GM10248 (cell line): ENCODE measurements around the gene MAN1A2.

Experiments used
- CTCF ChIA-PET: fragments of 300-600 bp; sonication (Branson Sonifier 250); formaldehyde crosslinking; extraction: SDS; loops from one replicate; lab custom pipeline; 2021; ENCODE audit warnings: antibody characterized with exemption; lab: Yijun Ruan, JAX
- POLR2A ChIA-PET: fragments of 350-650 bp; sonication (Branson Sonifier 250); formaldehyde crosslinking; extraction: SDS; loops from one replicate; lab custom pipeline; 2020; ENCODE audit warnings: antibody characterized with exemption; lab: Yijun Ruan, JAX
- DNase-seq: peaks from one replicate; pipeline ENCODE4 v3.0.0; 2012; ENCODE audit errors: extremely low spot score
- TF ChIP-seq, protein P1 (sequence below): IDR thresholded peaks from 2 replicates; pipeline ENCODE4 v1.5.1; 2012; ENCODE audit warnings: mild to moderate bottlenecking, low read depth; ENCODE audit errors: extremely low read depth, missing control alignments, control extremely low read depth

Gene MAN1A2

DNA sequence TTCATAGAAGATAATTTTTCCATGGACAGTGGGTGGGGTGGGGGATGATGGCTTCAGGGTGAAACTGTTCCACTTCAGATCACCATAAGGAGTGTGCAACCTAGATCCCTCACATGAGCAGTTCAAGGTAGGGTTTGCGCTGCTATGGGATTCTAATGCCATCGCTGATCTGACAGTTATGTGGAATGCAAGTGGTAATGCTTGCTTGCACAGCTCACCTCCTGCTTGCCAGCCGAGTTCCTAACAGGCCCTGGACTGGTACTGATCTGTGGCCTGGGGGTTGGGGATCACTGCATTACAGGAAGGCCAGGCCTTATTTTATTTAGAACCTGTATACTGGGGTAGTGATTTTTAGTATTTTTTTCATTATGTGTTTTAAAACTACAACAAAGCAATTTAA, 22.0 kb downstream of the MAN1A2 start:
- ChIA-PET CTCF (no interaction called here), POLR2A (no interaction called here)
- DNase-seq = no peak
- TF ChIP-seq, protein P1, sequence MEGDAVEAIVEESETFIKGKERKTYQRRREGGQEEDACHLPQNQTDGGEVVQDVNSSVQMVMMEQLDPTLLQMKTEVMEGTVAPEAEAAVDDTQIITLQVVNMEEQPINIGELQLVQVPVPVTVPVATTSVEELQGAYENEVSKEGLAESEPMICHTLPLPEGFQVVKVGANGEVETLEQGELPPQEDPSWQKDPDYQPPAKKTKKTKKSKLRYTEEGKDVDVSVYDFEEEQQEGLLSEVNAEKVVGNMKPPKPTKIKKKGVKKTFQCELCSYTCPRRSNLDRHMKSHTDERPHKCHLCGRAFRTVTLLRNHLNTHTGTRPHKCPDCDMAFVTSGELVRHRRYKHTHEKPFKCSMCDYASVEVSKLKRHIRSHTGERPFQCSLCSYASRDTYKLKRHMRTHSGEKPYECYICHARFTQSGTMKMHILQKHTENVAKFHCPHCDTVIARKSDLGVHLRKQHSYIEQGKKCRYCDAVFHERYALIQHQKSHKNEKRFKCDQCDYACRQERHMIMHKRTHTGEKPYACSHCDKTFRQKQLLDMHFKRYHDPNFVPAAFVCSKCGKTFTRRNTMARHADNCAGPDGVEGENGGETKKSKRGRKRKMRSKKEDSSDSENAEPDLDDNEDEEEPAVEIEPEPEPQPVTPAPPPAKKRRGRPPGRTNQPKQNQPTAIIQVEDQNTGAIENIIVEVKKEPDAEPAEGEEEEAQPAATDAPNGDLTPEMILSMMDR = no peak

DNA sequence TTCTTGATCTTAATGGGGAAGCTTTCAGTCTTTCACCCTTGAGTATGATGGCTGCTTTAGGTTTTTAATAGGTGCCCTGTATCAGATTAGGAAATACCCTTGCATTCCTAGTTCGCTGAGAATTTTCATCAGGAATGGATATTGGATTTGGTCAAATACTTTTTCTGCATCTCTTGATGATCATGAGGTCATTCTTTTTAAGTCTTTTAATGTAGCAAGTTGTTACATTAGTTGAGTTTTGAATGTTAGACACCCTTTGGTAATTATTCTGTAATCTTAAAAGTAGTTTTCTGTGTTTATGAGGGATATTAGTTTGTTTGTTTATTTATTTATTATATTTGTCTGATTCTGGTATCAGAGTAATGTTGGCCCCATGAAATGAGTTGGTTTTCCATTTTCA, 22.5 kb downstream of the MAN1A2 start:
- no peak for DNase-seq
- TF ChIP-seq, protein P1 = no peak
- CTCF ChIA-PET = no interaction called here
- POLR2A ChIA-PET = no interaction called here

DNA sequence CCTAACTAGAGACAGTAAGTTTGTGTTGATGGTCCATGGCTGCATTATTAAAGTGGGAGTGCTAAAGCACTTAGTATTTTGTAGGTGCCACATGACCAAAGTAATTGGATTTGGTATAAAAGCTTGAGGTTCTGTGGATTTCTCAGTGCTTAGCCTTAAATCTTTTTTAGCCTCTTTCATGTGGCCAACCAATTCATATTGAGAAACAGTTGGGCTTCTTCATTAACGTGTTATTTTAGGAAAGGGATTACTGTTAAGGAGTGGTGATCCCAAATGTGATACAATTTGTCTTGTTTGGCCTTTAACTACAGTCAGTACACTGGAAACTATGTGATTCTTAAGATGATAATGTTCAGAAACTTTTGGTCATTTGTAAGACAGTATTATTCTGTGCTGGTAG, 25.5 kb downstream of the MAN1A2 start:
- ChIA-PET POLR2A (no interaction called here), CTCF (interaction anchor here (1.5 to 1.9 kb wide), 2 partner anchors 20 to 23 kb away, joined by 4 to 5 read pairs; no protein-coding TSS in a partner anchor)
- no peak for DNase-seq
- TF ChIP-seq, protein P1 = no peak

DNA sequence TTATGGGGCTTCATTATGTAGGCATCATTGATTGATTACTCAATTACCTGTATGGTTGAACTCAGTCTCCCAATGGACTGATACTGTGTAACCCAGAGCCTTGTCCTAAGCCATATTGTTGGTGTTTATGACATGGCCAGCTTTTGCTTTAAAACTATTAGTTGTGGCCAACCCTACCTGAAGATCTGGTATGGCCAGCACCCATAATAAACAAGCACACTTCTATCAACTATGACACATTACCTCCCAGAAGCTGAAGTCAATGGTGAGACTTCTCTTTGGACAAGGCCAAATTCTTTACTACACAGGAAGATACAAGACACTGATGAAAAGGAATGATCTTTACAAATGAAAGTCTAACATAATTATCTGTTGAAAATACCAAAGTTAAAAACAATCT, 28.8 kb downstream of the MAN1A2 start:
- POLR2A ChIA-PET = no interaction called here

DNA sequence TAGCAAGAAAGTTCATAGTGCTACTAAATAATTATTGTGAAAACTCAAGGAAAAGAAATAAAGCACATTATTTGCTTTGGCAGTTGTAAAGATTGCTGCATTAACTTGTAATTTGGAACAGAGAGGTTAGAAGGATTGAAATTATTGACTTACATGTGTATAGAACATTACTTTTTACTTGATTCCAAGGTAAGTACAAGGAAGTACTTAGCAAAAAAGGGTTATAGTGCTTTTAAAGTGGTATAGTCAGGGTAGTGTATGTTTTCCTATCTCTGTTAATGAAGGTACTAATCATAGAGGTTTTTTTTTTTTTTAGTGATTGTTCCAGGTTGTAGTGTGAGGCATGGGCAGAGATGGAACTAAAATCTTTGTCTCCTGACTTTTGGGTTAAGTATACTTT, 29.4 kb downstream of the MAN1A2 start:
- ChIA-PET POLR2A (no interaction called here), CTCF (interaction anchor here (1.3 kb wide), 1 partner anchor 9 kb away, joined by 3 read pairs; no protein-coding TSS in a partner anchor)
- TF ChIP-seq, protein P1 = no peak
- DNase-seq = no peak

More for the DNA sequence above, 28.8 kb downstream of the MAN1A2 start:
- CTCF ChIA-PET = interaction anchor here (1.3 kb wide), 1 partner anchor 9 kb away, joined by 3 read pairs; no protein-coding TSS in a partner anchor
- DNase-seq = no peak
- TF ChIP-seq, protein P1 = no peak

DNA sequence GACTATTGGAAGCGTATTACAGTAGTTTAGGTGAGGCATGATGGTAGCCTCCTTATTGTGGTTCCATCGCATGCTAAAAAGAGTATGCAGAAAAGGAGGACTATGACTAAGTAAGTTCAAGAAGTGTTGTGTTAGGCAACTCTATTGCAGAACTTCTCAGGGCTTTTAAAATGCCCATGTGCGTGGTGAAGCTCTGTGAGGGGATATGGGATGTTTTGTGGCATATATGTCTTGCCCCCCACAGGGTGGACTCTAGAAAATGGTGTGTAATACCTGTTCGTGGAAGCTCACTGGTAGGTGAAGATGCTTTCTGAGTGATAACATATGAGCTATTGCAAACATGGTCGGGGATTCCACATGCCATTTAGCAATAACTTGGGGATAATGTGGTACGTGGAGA, 31.7 kb downstream of the MAN1A2 start:
- TF ChIP-seq, protein P1 = no peak
- ChIA-PET CTCF (interaction anchor here (1.0 to 1.8 kb wide), 6 partner anchors 12 to 35 kb away, joined by 3 to 8 read pairs (median 4); no protein-coding TSS in a partner anchor), POLR2A (interaction anchor here (0.8 kb wide), 1 partner anchor 32 kb away, joined by 3 read pairs; the partner anchor contains the start of gene MAN1A2)
- no peak for DNase-seq
